Chondrocyte (in vitro differentiated cells): ENCODE data around the gene ZBTB39. TPM values are rescaled to one million over a fixed set of nuclear protein-coding genes. Genes with fewer than 3 reads are reported as not detected.

ENCODE experiments used
- DNase-seq: peaks from one replicate; pipeline ENCODE4 v3.0.0; 2021; ENCODE audit warnings: mixed read lengths, low spot score
- H3K27ac Mint-ChIP-seq: one replicate; pipeline ENCODE4 v1.8.0; 2021; ENCODE audit warnings: mild to moderate bottlenecking, moderate library complexity, mixed read lengths; ENCODE audit not compliant: unreplicated experiment
- H3K27me3 Mint-ChIP-seq: 2 replicates; pipeline ENCODE4 v1.8.0; 2021; ENCODE audit warnings: low read depth, mixed read lengths
- H3K36me3 Mint-ChIP-seq: 2 replicates; pipeline ENCODE4 v1.8.0; 2021; ENCODE audit warnings: low read depth, mixed read lengths
- H3K4me1 Mint-ChIP-seq: 2 replicates; pipeline ENCODE4 v1.8.0; 2021; ENCODE audit warnings: low read depth, mild to moderate bottlenecking, mixed read lengths
- H3K4me3 Mint-ChIP-seq: one replicate; pipeline ENCODE4 v1.8.0; 2021; ENCODE audit warnings: mild to moderate bottlenecking, moderate library complexity, mixed read lengths; ENCODE audit not compliant: unreplicated experiment
- H3K9me3 Mint-ChIP-seq: 2 replicates; pipeline ENCODE4 v1.8.0; 2021; ENCODE audit warnings: low read depth, mixed read lengths
- total RNA-seq: library from RNA; stranded (reverse); gene quantifications from 3 replicates; pipeline ENCODE4 v1.2.1, GENCODE V29; 2021
- TF ChIP-seq, protein P1 (sequence below): fragments of 200-600 bp; sonication (generic); IDR thresholded peaks from 2 replicates; pipeline ENCODE4 v1.5.0; 2021; ENCODE audit warnings: antibody characterized with exemption, mild to moderate bottlenecking, moderate library complexity

The ZBTB39 gene
- total RNA-seq, 1 donor from 2014 or later: 6.1 TPM

DNA sequence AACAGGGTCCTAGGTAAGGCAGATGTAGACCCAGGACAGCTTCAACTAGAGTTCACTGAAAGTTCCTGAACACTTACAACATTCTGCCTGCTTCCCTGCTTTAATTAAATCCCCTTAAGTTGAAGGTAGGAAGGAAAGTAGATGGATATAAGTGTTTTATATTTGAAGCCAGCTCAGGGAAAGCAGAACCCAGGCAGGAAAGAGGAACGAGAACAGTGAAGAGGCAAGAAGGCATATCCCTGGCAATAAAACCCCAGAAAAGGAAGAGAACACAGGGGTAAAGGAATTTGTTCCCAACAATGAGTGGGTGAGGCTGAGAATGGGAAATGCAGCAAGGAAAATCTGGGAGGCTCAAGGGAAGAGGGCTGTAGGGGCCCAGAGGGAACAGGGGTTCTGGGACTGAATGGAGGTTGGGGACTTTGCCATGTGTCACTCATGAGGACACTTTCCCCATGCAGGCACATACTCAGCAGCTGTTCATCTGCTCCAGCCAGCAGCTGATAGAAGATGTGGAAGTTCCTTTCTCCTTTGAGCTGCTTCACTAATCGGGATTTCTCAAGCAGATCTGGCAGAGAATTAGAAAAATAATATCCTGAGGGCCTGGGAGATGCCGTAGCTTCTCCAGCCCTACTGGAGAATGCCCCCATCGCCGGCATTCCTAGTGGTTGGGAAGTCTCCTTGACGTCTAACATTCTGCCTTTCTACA is 39.9 kb upstream of the ZBTB39 start:
- H3K36me3 Mint-ChIP-seq: no peaks in the 10 kb centered on the region
- H3K4me1 Mint-ChIP-seq: no peaks in the 10 kb centered on the region
- no peaks in the 10 kb centered on the region for H3K9me3 Mint-ChIP-seq
- TF ChIP-seq, protein P1, sequence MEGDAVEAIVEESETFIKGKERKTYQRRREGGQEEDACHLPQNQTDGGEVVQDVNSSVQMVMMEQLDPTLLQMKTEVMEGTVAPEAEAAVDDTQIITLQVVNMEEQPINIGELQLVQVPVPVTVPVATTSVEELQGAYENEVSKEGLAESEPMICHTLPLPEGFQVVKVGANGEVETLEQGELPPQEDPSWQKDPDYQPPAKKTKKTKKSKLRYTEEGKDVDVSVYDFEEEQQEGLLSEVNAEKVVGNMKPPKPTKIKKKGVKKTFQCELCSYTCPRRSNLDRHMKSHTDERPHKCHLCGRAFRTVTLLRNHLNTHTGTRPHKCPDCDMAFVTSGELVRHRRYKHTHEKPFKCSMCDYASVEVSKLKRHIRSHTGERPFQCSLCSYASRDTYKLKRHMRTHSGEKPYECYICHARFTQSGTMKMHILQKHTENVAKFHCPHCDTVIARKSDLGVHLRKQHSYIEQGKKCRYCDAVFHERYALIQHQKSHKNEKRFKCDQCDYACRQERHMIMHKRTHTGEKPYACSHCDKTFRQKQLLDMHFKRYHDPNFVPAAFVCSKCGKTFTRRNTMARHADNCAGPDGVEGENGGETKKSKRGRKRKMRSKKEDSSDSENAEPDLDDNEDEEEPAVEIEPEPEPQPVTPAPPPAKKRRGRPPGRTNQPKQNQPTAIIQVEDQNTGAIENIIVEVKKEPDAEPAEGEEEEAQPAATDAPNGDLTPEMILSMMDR: no peak
- H3K4me3 Mint-ChIP-seq: no peak overlapping the region
- DNase-seq: no peak
- no peak overlapping the region for H3K27ac Mint-ChIP-seq
- H3K27me3 Mint-ChIP-seq: peaks cover 42% of the 10 kb centered on the region

DNA sequence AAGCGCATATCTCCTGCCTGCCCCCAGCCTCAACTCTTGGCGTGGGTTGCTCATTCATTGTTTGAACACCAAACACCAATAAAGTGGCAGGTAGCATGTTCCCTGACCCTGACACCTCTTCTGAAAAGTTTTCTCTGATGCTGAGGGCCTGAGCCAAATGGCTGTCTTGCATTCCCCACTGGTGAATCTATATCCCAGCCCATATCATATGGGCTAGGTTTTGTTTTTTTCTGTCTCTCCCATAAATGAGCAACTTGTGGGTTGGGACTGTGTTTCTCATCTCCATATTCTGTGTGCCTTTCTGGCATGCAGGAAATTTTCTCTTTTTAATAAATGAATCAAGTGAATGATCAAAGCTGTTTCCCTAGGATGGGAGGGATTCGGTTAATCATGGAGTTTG is 38.5 kb upstream of the ZBTB39 start:
- Mint-ChIP-seq H3K27me3 (peaks cover 46% of the 10 kb centered on the region), H3K36me3 (no peaks in the 10 kb centered on the region), H3K9me3 (no peaks in the 10 kb centered on the region), H3K4me3 (no peak overlapping the region), H3K27ac (no peak overlapping the region), H3K4me1 (no peaks in the 10 kb centered on the region)
- DNase-seq: no peak
- TF ChIP-seq, protein P1: no peak

DNA sequence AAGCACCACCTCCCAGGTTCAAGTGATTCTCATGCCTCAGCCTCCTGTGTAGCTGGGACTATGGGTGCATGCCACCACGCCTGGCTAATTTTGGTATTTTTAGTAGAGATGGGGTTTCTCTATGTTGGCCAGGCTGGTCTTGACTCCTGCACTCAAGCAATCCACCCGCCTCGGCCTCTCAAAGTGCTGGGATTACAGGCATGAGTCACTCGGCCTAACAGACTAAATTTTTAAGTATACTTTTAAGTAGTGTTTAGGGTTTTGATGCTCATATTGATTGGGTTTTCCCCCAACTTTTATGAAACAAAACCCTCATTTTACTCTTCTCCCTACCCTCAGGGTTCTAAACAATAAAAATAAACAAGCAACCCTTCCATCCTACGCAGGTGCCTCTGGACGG is 38.1 kb upstream of the ZBTB39 start:
- Mint-ChIP-seq H3K27ac (no peak overlapping the region), H3K4me3 (no peak overlapping the region), H3K4me1 (no peaks in the 10 kb centered on the region), H3K36me3 (no peaks in the 10 kb centered on the region), H3K9me3 (no peaks in the 10 kb centered on the region), H3K27me3 (peaks cover 47% of the 10 kb centered on the region)
- no peak for DNase-seq
- TF ChIP-seq, protein P1: no peak

DNA sequence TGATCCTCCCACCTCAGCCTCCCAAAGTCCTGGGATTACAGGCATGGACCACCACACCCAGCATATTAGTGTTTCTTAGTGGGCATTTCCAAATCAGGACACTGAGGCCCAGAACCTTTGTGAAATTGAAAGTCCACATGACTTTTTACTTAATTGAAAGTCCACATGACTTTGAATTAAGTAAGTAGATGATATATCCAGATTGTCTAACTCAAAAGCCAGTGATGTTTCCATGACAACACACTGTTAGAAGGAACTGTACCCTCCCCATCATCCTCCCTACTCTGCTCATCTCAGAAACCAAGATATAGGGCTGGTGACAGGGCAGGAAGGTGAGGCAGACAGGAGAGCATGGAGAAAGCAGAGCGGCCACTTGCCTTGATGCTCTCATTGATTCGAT is 36.3 kb upstream of the ZBTB39 start:
- Mint-ChIP-seq H3K4me3 (no peak overlapping the region), H3K9me3 (no peaks in the 10 kb centered on the region), H3K4me1 (no peaks in the 10 kb centered on the region), H3K27me3 (peaks cover 48% of the 10 kb centered on the region), H3K36me3 (no peaks in the 10 kb centered on the region), H3K27ac (no peak overlapping the region)
- TF ChIP-seq, protein P1: no peak
- DNase-seq: no peak

DNA sequence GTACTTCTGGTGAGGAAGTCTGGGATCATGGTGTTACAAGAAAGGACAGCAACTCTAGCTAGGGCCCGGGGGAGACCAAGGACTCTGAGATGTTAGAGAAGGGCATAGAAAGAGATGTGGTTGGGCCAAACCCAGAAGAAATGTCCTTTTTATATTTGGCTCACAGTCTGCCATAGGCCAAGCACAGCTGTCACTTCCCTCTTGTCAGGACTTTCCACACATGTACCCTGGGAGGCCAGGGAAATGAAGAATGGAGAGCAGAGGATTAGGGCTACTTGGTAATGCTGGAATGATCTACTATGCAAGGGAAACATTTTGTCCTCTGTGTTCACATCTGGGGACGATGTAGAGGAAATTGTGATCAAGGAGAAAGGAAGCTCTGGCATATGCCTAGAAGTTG is 34.4 kb upstream of the ZBTB39 start:
- no peaks in the 10 kb centered on the region for H3K36me3 Mint-ChIP-seq
- H3K9me3 Mint-ChIP-seq: no peaks in the 10 kb centered on the region
- H3K27ac Mint-ChIP-seq: no peak overlapping the region
- no peak for DNase-seq
- TF ChIP-seq, protein P1: no peak
- no peak overlapping the region for H3K4me3 Mint-ChIP-seq
- peaks cover 41% of the 10 kb centered on the region for H3K27me3 Mint-ChIP-seq
- no peaks in the 10 kb centered on the region for H3K4me1 Mint-ChIP-seq
